Body of pancreas (tissue), 4 donors: ENCODE results near the gene CEP44.

Experiments
- CTCF ChIP-seq, 7 experiments: fragments of 450-650 bp in 4 of 7; fragments of 200-600 bp in 3 of 7; sonication (generic) in 3 of 7; IDR thresholded peaks; one replicate each; pipeline ENCODE4 v1.5.1; 2016 to 2019; ENCODE audit warnings: antibody characterized with exemption in 7 of 7
- POLR2A ChIP-seq, 3 donors: fragments of 450-650 bp; IDR thresholded peaks; one replicate each; pipeline ENCODE4 v1.6.1; 2016; ENCODE audit warnings: antibody characterized with exemption in 3 of 3, mild to moderate bottlenecking in 2 of 3

GRCh38 chr4:174365018-174365587, 81.4 kb downstream of the CEP44 start:
- peak in 6 of 7 experiments; percentile 34 to 69 (median 57) for TF ChIP-seq CTCF (IDR thresholded peaks at IDR 0.05)
- no peak for TF ChIP-seq POLR2A (IDR thresholded peaks at IDR 0.05)
